HG03060 (cell line): ENCODE measurements around the gene LCLAT1.
"Not testable (repeated sequence)": the region's sequence is repeated elsewhere in the genome, so short reads cannot be mapped to it uniquely, and the experiment has no call there.

Experiments used
- ATAC-seq: cut with Tn5 transposase; IDR thresholded peaks from one replicate; pipeline ENCODE4 v1.9.1; 2021; ENCODE audit warnings: low read depth, moderate number of reproducible peaks; ENCODE audit not compliant: unreplicated experiment

LCLAT1 gene

DNA sequence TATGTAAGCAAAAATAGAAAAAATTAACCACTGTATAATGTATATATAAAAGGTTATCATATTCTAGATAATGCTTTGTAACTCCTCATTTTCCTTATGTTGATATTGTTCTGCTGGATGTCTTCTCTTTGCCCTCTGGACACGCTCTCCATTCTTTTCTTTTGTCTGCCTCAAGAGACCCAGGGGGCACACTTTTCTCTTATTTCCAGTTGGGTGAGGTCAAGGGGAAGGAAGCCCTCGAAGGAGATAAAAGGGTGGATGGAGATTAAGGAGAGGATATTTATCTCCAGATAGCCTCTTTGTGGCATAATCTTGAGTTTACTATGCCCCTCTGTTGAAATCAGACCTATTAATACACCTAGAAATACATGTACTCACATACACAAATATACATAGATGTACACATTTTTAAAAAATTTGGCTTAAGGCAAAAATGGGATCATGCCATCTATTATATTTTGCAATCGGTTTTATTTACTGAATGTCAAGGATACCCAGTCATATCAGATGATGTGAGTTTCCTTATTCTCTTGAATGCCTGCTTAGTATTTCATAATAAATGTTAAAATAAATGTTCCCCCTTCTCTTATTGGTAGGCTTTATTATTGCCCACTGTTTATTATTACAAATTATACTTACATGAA lies 65.3 kb downstream of the LCLAT1 start:
- no peak for ATAC-seq

DNA sequence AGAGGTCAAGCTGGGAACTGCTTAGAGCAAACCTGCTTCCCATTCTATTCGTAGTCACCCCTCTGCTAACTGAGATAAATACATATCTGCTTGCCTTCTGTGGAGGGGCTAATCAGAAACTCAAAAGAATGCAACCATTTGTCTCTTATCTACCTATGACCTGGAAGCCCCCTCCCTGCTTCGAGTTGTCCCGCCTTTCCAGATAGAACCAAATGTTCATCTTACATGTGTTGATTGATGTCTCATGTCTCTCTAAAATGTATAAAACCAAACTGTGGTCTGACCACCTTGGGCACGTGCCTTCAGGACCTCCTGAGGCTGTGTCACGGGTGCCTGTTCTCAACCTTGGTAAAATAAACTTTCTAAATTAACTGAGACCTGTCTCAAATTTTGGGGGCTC lies 66.6 kb downstream of the LCLAT1 start:
- ATAC-seq: not testable (repeated sequence)

DNA sequence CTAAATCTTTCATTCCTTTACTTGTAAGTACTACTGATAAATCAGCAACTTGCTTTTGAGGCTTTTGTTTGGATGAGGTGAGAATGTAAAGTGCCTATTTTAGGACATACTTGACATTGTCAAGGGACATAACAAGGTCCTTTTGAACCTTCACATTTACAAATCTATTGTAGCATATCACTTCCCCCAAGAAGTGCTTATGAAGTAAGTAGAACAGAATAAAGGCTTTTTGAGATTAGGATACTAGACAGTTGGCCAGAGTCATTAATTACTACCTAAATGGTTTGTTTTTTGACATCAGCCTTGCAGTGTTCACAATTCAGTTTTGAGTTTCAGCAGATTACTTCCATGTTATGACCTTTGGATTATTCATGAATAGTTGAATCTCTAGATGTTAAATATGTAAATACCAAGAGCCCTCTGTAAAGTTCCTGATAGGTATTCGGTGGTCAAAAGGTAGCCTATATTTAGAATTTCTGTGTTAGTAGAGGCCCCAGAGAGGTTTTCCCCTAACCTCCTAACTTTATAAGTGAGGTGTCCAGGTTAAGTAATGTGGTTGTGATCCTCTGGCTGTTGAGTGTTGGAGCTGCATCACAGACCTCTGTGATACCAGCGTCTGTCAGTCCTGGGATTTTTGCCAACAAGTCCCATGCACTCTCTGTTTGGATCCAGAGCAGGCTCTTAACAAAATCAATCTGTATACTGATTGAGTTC lies 67.2 kb downstream of the LCLAT1 start:
- ATAC-seq: no peak

DNA sequence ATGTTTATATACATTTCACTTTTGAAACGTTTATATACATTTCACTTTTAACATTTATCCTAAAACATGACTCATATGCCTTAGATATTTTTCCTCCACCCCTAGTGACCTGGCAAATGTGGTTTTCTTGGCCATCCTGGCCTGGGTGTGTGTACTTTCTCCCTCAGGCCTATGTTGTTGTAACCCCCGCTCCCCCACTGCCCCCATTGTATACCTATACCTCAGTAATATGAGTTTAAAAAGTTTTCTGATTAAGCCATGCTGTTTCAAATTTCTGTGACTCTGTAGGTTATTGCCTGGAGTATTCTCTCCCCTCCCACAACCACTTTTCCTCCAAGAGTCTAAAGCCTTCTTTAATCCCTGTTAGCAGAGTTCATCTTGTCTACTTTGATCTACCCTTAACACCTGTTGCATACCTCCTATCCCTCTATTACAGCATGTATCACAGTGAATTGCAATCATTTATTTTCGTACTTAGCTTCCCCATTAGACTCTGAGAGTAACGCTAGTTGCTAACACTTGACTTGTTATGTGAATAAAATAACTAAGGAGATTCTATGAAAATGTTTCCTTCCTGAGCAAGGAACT lies 67.9 kb downstream of the LCLAT1 start:
- ATAC-seq: no peak

DNA sequence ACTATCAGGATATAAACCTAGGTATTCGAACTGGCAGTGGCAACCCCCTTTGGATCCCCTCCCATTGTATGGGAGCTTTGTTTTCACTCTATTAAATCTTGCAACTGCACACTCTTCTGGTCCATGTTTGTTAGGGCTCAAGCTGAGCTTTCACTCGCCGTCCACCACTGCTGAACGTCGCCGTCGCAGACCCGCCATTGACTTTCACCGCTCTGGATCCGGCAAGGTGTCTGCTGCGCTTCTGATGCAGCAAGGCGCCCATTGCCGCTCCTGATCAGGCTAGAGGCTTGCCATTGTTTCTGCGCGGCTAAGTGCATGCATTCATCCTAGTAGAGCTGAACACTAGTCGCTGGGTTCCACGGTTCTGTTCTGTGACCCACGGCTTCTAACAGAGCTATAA lies 69.1 kb downstream of the LCLAT1 start:
- no peak for ATAC-seq

DNA sequence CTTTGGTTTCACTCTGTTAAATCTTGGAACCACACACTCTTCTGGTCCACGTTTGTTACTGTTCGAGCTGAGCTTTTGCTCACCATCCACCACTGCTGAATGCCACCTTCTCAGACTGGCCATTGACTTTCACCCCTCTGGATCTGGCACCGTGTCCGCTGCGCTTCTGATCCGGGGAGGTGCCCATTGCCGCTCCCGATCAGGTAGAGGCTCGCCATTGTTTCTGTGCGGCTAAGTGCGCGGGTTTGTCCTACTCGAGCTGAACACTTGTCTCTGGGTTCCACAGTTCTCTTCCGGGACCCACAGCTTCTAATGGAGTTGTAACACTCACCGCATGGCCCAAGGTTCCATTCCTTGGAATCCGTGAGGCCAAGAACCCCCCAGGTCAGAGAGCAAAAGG lies 72.8 kb downstream of the LCLAT1 start:
- ATAC-seq: no peak

DNA sequence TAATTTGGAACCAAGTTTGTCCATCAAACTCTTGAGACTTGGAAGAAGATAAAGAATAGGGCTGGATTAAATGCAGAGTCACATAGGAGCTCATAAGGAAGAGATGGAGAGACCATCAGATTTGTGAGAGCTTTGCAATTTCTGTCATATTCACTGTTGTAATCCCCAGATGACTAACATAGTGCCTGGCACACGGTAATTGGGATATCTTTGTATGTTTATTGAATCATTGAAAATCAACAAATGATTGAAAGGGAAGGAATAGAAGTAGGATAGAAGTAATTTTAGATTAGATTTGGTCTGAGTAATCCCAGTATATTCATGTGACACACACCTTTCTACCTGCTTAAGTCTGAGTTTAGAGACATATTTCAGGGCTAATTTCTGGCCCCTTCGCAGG lies 75.4 kb downstream of the LCLAT1 start:
- no peak for ATAC-seq

DNA sequence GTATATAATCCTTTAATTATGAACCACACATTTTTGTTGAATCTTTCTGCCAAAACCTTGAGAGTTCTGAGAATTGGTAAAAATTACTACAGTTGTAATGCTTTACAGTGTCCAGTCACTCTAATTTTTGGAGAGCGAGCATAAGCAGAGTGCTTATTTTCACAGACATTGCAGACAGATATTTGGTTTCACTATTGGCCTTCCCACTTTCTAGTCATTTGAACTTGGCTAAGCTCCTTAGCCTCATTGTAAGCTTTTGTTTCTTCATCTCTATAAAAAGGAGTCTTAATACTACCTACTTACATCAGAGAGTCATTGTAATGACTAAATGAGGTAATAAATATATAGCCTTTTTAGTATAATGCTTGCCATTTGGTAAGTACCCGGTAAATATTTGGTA lies 80.4 kb downstream of the LCLAT1 start:
- ATAC-seq: no peak

DNA sequence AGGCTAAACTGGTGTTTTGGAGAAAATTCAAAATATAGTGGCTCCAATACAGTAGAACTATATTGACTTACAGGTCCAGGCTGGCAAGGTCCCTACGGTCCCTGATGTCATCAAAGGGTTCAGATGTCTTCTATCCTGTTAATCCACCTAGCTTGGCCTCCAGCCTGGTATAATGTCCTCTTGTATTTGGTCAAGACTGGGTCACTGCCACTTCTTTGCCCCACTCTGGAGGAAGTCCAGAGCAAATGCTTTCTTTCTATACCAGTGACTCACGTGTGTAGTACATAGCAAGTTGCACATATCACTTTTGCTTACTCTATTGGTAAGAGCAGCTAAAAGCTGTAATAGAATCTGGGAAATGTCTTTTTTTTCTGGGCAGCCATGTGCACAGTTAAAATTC lies 80.8 kb downstream of the LCLAT1 start:
- no peak for ATAC-seq

DNA sequence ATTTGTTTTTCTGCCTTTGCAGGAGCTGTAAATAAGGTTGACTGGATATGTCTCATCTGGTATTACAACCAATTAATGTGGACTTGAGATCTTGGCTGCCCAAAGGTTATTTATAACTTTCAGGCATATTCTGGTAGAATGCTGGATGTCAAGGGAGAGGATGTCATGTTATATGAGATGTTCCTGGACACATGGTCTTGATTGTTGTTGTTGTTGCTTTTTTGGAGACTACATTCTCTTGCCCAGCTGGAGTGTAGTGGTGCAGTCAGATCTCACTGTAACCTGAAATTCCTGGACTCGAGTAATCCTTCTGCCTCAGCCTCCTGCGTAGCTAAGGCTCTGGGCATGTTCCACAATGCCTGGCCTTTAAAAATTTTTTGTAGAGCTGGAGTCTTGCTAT lies 83.3 kb downstream of the LCLAT1 start:
- ATAC-seq: no peak

DNA sequence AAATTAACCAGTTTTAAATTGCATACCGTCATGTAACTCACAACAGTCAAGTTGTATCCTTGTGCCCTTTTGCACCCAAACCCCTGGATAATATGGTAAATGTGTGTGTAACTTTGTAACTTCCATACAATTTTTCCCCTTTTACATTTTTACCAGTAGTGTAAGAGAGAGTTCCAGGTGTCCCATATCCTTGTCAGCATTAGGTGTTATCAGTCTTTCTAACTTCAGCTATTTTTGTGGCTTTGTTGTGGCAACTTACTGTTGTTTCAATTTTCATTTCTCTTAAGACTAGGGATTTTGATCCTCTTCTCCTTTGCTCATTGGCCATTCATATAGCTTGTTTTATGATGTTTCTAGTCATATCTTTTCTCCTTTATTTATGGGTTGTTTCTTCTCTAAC lies 94.6 kb downstream of the LCLAT1 start:
- ATAC-seq: no peak

DNA sequence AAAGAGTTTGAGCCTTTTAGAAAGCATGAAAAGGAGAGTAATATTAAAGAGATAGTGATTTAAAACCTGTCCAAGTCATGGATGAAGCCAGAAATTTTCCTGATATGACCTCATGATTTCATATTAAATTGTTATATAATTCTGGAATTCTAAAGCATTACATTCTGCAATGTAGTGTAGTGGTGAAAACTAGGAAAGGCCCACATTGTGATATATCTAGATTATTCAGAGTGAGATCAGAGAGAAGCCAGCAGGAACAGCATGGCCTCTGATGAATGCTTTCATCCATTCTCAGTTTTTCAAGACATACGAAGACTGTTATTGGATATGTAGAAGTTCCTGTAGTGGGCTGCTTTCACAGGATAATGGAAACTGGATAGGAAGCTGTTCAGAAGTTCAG lies 98.8 kb downstream of the LCLAT1 start:
- ATAC-seq: no peak

DNA sequence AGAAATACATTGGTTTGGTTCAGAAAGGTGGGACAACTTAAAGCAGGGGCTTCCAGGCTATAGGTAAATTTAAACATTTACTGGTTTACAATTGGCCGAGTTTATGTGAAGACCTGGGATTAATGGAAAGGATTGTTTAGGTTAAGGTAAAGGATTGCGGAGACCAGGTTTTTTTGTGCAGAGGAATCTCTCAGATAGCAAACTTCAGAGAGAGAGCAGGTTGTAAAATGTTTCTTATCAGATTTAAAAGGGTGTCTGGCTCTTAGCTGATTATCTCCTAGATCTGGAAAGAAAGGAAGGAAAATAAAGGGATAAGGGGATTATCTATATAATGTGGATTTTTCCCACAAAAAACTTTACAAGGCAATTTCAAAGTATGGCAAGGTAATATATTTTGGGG lies 101.3 kb downstream of the LCLAT1 start:
- no peak for ATAC-seq

DNA sequence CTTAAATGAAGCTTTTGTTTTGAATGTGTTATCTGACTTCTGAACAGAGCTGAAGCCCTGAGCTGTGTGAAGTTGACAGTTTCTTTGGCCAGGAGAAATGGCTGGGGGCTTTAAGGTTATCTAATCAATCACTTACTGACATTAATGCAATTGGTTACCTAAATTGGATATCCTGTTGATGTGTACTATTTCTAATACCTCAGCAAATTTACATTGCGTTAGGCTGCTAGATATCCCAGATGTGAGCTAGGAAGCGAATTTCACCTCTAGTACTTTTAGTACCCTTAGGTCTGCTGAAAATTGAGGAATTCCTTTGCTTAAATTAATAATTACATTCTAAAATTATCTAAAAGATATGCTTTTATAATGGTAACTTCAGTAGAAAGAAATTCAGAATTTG lies 102.0 kb downstream of the LCLAT1 start:
- no peak for ATAC-seq

DNA sequence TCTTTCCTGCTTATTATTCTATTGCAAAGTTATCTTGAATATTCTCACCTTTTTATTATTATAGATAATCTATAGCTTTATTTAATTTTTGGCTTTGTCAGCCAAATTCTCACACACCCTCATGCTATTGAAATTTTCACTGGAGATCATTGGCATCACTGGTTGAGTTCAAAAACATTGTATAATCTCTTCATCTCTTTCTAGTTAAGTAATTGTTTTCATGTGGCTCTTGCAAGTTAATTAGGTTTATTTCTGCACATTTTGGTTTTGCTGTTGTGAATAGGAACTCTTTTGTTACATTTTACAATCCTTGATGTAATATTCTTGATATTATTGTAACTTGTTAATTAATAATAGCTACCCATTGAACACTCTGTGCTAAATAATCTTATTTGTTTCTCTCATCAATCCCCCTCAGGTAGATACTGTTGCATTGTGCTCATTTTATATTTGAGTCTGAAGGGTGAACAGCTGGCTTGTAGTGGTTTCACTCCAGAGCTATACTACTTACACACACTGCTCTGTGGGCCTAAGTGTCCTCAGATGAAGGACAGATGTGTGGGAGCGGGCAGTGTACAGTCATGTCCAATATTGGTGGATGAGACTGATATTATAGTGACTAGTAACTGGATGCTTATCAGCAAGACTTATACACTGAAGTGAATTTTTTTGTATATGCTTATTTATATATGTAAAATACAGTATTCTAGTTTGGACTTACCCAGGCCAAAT lies 112.7 kb downstream of the LCLAT1 start:
- ATAC-seq: no peak

DNA sequence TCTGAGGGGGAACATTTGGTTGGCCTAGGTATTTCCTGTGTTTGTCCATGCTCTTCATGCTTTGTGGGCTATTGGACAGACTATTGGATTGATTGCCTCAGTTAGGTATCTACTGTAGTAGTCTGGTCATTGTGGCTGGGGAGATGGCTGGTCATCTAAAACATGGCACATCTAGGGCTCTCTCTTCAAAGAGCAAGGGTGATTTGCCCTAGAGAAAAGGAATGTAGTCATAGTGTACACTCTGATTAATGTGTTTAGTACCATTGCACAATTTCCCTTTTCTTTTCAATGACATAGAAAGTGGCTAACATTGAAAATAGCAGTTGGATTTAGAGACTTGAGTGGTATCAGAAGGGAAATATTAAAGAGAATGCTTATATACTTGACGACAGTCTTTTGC lies 114.3 kb downstream of the LCLAT1 start:
- no peak for ATAC-seq

DNA sequence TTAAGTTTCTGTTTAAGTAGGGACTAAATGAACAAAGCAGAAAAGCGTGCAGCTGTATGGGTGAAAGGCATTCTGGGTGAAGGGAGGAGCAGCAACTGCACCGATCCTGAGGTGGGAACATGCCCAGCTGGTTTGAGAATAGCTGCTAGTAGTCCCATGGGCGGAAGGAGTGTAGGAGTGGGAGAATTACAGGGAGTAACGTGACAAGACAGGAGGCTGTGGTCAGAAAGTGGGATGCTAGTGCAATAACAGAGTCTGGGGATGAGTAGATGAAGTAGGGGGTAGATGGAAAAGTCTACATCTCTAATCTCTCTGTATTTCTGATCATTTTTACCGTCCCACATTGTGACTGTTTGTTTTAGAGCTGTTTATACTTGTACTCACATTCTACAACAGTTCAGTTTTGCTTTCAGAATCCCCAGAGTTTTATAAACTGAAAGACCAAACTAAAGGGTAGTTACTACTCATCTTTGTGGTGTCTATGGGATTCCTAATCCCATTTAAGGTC lies 118.9 kb downstream of the LCLAT1 start:
- no peak for ATAC-seq

DNA sequence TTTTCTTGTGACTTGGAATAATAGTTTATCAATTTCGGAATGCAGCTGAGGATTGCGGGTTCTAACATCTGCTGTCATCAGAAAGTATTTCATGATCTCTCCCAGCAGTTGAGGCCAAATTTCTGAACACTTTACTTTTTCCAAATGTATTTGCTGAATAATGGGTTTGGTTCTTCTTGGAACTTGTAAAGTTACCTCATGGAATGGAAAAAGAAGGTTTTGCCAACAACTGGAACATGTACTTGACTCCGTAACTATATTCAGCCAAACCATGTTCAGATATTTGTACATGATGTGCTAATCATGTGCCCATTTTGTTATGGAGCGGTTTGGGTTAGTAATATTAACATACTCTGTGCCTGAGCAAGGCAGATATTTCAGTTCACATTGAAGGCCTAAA lies 119.6 kb downstream of the LCLAT1 start:
- no peak for ATAC-seq

DNA sequence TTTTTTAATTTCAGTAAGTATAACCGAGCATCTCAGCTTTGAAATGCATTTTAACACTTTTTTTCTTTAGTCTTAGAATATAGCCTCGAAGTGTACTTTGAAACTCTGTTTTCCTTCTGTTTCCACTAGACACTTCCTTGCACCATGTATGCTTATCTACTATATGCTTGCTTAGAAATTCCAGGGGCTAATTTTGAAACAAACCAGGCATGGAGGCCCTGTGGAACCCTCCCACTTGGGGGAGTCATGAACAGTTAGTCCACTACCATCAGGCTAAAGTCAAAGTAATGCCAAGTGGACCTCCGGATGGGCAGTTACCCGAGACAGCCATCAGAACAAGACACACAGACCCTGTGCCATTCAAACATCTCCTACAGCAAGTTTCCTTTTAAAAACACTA lies 120.3 kb downstream of the LCLAT1 start:
- no peak for ATAC-seq

DNA sequence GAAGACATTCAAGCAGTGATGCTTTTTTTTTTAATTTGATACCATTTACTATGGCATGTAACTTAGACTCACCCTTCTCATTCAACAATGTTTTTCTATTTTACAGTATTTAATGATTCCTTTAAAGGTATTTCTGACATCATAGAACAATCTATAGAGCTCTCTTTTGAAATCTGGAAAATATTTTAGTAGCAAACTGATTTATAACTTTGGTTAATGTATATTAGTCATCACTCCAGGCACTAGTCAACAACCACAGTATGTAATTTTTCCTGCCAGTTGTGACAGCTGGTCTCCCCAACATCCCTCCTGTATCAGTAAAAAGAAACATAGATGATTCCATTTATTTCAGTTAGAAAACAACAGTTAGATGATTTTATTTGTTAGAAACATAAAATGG lies 122.9 kb downstream of the LCLAT1 start:
- no peak for ATAC-seq

DNA sequence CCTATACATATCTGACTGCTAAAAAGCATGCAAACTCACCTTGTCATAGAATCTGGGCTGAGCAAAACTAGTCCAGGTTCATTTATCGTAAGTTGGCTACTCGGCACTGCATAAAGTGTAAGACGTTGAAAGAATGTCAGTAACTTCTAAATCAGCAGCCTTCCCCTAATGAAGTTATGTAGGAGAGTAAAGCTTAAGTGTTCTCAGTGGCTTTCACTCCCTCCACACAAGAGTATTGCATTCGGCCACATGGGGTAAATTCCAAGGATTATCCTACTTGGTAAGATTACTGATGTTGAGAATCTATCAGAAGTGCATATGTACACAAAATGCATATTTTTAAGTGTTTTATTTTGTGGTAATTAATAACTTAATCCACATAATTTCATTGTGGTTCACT lies 130.1 kb downstream of the LCLAT1 start:
- no peak for ATAC-seq
